IPS-18a (cell line): ENCODE data around the gene RNF149.
A peak's percentile ranks its signal among the peaks of the same experiment; 100 is the strongest.
"Not testable (repeated sequence)": the region's sequence is repeated elsewhere in the genome, so short reads cannot be mapped to it uniquely, and the experiment has no call there.

ENCODE experiments used
- H3K27ac ChIP-seq: one replicate; pipeline ENCODE4 v1.5.1; 2013; ENCODE audit warnings: low read length
- H3K27me3 ChIP-seq: one replicate; pipeline ENCODE4 v1.6.1; 2013; ENCODE audit warnings: mild to moderate bottlenecking, low read length; ENCODE audit not compliant: control insufficient read depth, insufficient read depth
- H3K36me3 ChIP-seq: one replicate; pipeline ENCODE4 v1.6.1; 2013; ENCODE audit warnings: low read depth, low read length; ENCODE audit not compliant: control insufficient read depth
- H3K4me1 ChIP-seq: one replicate; pipeline ENCODE4 v1.6.1; 2013; ENCODE audit warnings: low read depth, low read length; ENCODE audit not compliant: control insufficient read depth
- H3K4me3 ChIP-seq: one replicate; pipeline ENCODE4 v1.5.1; 2013; ENCODE audit warnings: low read length
- H3K9ac ChIP-seq: one replicate; pipeline ENCODE4 v1.6.1; 2013; ENCODE audit warnings: mild to moderate bottlenecking, low read length, moderate library complexity
- H3K9me3 ChIP-seq: one replicate; pipeline ENCODE4 v1.6.1; 2013; ENCODE audit warnings: low read depth, low read length; ENCODE audit not compliant: control insufficient read depth

RNF149 gene

GRCh38 chr2:101329026-101329425, 20.5 kb upstream of the RNF149 start:
- H3K4me3 ChIP-seq = no peak overlapping the region
- no peaks in the 10 kb centered on the region for H3K27me3 ChIP-seq
- no peak overlapping the region for H3K9ac ChIP-seq
- no peaks in the 10 kb centered on the region for H3K36me3 ChIP-seq
- H3K27ac ChIP-seq = no peak overlapping the region
- H3K9me3 ChIP-seq = no peaks in the 10 kb centered on the region
- peaks cover 27% of the 10 kb centered on the region for H3K4me1 ChIP-seq

- Histone ChIP-seq H3K27ac (no peak overlapping the region), H3K27me3 (no peaks in the 10 kb centered on the region), H3K9me3 (no peaks in the 10 kb centered on the region), H3K4me1 (peaks cover 27% of the 10 kb centered on the region), H3K4me3 (no peak overlapping the region), H3K36me3 (no peaks in the 10 kb centered on the region), H3K9ac (no peak overlapping the region)
Measured at GRCh38 chr2:101328474-101329007, 20.0 kb upstream of the RNF149 start.

GRCh38 chr2:101327863-101328394, 19.4 kb upstream of the RNF149 start:
- H3K4me1 ChIP-seq = peaks cover 27% of the 10 kb centered on the region
- no peaks in the 10 kb centered on the region for H3K9me3 ChIP-seq
- H3K36me3 ChIP-seq = no peaks in the 10 kb centered on the region
- H3K9ac ChIP-seq = peak overlapping the region; percentile 26
- H3K27me3 ChIP-seq = no peaks in the 10 kb centered on the region
- H3K27ac ChIP-seq = peak overlapping the region; percentile 1
- H3K4me3 ChIP-seq = no peak overlapping the region

- H3K36me3 ChIP-seq = no peaks in the 10 kb centered on the region
- H3K4me1 ChIP-seq = peaks cover 23% of the 10 kb centered on the region
- H3K9me3 ChIP-seq = no peaks in the 10 kb centered on the region
- no peak overlapping the region for H3K9ac ChIP-seq
- H3K4me3 ChIP-seq = no peak overlapping the region
- no peak overlapping the region for H3K27ac ChIP-seq
- H3K27me3 ChIP-seq = no peaks in the 10 kb centered on the region
Measured at GRCh38 chr2:101325425-101325824, 16.9 kb upstream of the RNF149 start.

DNA sequence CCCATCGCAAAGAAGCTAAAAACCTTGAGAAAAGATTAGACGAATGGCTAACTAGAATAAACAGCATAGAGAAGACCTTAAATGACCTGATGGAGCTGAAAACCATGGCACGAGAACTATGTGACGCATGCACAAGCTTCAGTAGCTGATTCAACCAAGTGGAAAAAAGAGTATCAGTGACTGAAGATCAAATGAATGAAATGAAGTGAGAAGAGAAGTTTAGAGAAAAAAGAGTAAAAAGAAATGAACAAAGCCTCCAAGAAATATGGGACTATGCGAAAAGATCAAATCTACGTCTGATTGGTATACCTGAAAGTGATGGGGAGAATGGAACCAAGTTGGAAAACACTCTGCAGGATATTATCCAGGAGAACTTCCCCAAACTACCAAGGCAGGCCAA, 8.1 kb upstream of the RNF149 start:
- not testable (repeated sequence) for H3K36me3 ChIP-seq, H3K27ac ChIP-seq, H3K27me3 ChIP-seq, H3K4me3 ChIP-seq, H3K9me3 ChIP-seq, H3K9ac ChIP-seq, H3K4me1 ChIP-seq

DNA sequence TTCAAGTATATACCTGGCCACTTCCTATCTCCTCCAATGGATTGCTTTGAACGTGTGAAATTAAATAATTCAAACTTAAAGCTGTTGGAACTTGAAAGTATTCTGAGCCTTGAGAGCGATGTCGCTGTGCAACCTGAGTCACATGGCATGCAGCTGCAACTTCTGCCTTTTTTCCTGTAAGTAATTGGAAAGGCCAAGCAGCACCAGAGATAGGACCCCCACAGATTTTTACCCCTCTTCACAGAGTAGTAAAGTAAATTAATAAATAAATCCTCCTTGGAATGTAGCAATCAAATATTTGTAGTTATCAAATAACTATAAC, 3.2 kb upstream of the RNF149 start:
- Histone ChIP-seq H3K9ac (no peak overlapping the region), H3K4me1 (peaks cover 6% of the 10 kb centered on the region)

DNA sequence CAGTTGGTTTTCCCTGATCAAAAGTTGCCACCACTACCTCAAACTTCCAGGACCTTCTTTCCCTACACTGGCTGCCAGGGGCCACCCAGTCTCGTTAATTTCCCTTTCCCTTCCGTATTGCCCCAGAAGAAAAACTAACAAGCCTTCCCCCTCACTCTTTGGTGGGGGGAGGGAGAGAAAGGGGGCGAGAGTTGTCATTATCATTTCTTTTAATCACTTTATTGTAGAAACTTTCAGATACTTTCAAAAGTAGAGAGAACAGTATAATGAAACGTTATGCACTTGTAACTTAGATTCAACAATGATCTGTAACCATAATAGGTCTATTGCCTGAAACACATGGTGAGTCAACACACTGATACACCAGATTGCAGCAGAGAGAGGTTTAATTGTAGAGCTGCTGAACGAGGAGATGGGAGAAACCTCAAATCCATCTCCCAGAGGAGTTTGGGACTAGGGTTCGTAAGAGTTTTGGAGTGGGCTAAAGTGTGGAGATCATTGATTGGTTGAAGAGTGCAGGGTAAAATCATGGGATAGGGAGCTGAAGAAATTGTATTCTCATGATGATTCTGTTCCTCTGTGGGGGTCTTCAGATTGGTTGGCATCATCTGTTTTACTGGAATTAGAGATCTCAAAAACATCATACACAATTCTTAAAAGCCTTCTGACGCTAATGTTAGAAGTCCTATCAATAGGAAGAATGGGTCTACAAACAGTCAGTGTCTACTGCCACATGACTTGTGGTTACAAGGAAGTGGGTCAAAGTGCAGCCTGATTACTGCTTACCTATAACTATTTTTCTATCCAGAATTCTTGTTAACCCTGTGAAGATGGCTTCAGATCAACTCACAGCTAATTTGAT, 2.6 kb upstream of the RNF149 start:
- Histone ChIP-seq H3K36me3 (no peaks in the 10 kb centered on the region), H3K9ac (no peak overlapping the region), H3K9me3 (no peaks in the 10 kb centered on the region), H3K4me1 (peaks cover 11% of the 10 kb centered on the region), H3K4me3 (no peak overlapping the region), H3K27ac (no peak overlapping the region), H3K27me3 (peaks cover 7% of the 10 kb centered on the region)

More for the DNA sequence above, 3.2 kb upstream of the RNF149 start:
- no peak overlapping the region for H3K27ac ChIP-seq
- no peaks in the 10 kb centered on the region for H3K36me3 ChIP-seq
- no peak overlapping the region for H3K4me3 ChIP-seq
- no peaks in the 10 kb centered on the region for H3K9me3 ChIP-seq
- peaks cover 7% of the 10 kb centered on the region for H3K27me3 ChIP-seq

DNA sequence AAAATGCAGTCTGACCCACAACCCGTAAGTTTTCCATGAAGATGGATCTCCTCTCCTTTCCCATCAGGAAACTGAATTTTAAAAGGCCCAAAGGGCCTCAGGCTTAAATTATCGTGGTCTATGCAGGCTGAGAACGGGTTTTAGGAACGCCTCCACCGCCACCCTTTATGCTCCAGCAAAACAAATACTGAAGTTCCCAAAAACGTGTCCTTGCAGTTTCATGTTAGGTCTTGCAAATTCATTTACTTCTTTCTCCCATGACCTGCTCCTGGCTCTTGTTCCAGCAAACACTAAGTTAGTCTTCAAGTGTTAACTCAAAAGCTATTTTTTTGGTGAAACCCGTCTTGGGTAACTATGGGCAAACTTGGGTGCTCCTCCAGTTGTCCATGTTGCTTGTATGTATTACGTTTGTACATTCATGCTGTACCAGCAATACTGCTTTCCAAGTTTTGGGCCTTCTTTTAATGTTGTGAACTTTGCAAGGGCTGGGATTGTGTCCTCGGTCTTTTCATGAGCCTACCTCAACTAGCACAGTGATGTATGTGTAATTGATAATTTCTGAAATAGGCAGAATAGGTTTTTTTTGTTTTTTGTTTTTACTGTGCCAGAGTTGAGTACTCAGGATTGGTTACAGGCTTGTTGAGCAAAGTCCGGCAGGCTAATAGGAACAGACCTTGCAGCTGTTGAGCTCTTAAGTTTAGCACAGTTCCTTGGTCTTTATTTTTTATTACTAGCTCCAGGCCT, 1.8 kb upstream of the RNF149 start:
- no peak overlapping the region for H3K4me3 ChIP-seq
- no peaks in the 10 kb centered on the region for H3K9me3 ChIP-seq
- no peak overlapping the region for H3K27ac ChIP-seq
- H3K9ac ChIP-seq = no peak overlapping the region
- no peaks in the 10 kb centered on the region for H3K36me3 ChIP-seq
- peaks cover 13% of the 10 kb centered on the region for H3K4me1 ChIP-seq
- peaks cover 7% of the 10 kb centered on the region for H3K27me3 ChIP-seq

DNA sequence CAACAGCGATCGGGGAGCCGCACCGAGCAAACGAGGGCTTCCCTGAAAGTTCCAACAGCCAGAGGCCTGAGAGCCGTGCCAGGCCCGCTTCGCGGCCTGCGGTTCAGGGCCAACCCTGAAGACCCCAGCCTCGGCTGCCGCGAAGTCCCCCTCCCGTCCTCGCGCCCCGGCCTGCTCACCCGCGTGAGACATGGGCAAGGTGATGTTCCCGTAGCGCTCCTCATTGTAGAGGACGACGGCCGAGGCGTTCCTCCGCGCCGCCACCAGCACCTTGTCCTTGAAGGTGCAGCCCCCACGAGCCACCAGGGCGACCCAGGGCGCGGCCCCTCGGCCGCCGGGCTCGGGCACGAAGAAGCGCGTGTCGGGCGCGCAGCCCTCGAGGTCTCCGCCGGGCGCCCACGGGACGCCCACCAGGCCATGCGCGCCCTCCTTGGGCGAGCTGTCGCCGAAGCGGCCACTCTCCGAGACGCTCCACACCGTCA, 510 bp downstream of the RNF149 start:
- H3K9me3 ChIP-seq = no peaks in the 10 kb centered on the region
- peak overlapping the region; percentile 57 for H3K9ac ChIP-seq
- no peaks in the 10 kb centered on the region for H3K36me3 ChIP-seq
- H3K4me3 ChIP-seq = peak overlapping the region; percentile 75
- H3K27ac ChIP-seq = no peak overlapping the region
- peaks cover 13% of the 10 kb centered on the region for H3K4me1 ChIP-seq
- H3K27me3 ChIP-seq = peaks cover 7% of the 10 kb centered on the region

DNA sequence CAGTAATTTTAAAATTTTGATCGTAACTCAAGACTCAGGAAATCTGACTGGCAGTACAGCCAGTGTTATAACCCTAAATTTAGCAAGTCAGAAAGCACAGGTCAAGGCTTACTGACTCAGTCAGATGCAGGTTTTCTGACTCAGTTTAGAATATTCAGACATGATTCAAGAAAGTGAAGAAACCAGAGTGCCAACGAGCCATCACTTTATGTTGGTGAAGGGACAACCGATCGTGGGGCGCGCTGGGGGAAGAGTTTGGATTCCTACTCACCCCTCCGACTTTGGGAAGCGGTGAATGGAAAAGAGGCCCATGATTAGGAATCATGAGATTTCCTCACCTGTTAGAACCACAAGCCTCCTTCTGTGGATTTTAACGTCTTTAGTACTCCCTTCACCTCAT, 998 bp downstream of the RNF149 start:
- no peaks in the 10 kb centered on the region for H3K9me3 ChIP-seq
- no peak overlapping the region for H3K27ac ChIP-seq
- peak overlapping the region; percentile 75 for H3K4me3 ChIP-seq
- H3K27me3 ChIP-seq = peaks cover 7% of the 10 kb centered on the region
- peak overlapping the region; percentile 57 for H3K9ac ChIP-seq
- H3K4me1 ChIP-seq = peaks cover 13% of the 10 kb centered on the region
- no peaks in the 10 kb centered on the region for H3K36me3 ChIP-seq

GRCh38 chr2:101306410-101306809, 2.1 kb downstream of the RNF149 start:
- H3K4me3 ChIP-seq = peak overlapping the region; percentile 75
- H3K27ac ChIP-seq = no peak overlapping the region
- no peak overlapping the region for H3K9ac ChIP-seq
- peaks cover 13% of the 10 kb centered on the region for H3K4me1 ChIP-seq
- H3K27me3 ChIP-seq = peaks cover 7% of the 10 kb centered on the region
- H3K36me3 ChIP-seq = no peaks in the 10 kb centered on the region
- no peaks in the 10 kb centered on the region for H3K9me3 ChIP-seq
